H1 (cell line): ENCODE results near the gene IL1RAPL1. TPM values are rescaled to one million over a fixed set of nuclear protein-coding genes. Genes with fewer than 3 reads are reported as not detected.

ENCODE experiments used
- BACH1 ChIP-seq: IDR thresholded peaks from 2 replicates; pipeline ENCODE4 v1.6.1; 2012; ENCODE audit warnings: low read length, improper control_type of control experiment
- BCL11A ChIP-seq, 2 experiments: IDR thresholded peaks; one replicate each; pipeline ENCODE4 v1.6.1; 2011; ENCODE audit warnings: low read depth in 2 of 2, low read length in 2 of 2, mild to moderate bottlenecking in 2 of 2
- CTBP2 ChIP-seq: IDR thresholded peaks from 2 replicates; pipeline ENCODE4 v1.7.0; 2011; ENCODE audit warnings: borderline replicate concordance, mild to moderate bottlenecking, moderate library complexity, mixed read lengths, low read length; ENCODE audit not compliant: insufficient read depth, insufficient read length
- KDM1A ChIP-seq: fragments of 200-600, 300-600 bp; sonication (generic); IDR thresholded peaks from 2 replicates; pipeline ENCODE4 v1.7.1; 2016; ENCODE audit warnings: mild to moderate bottlenecking, low read length, borderline replicate concordance
- RBBP5 ChIP-seq: IDR thresholded peaks from 2 replicates; pipeline ENCODE4 v1.7.1; 2012; ENCODE audit warnings: low read depth, mild to moderate bottlenecking, inconsistent platforms, low read length, moderate library complexity, borderline replicate concordance
- SAP30 ChIP-seq: fragments of 300-600 bp; sonication (generic); IDR thresholded peaks from 2 replicates; pipeline ENCODE4 v1.7.1; 2012; ENCODE audit warnings: low read length, moderate library complexity, mild to moderate bottlenecking, inconsistent platforms; ENCODE audit not compliant: insufficient read depth, insufficient replicate concordance
- SP2 ChIP-seq: IDR thresholded peaks from 2 replicates; pipeline ENCODE4 v1.6.1; 2012; ENCODE audit warnings: mild to moderate bottlenecking, low read length, inconsistent platforms
- SP4 ChIP-seq: IDR thresholded peaks from 2 replicates; pipeline ENCODE4 v1.6.1; 2012; ENCODE audit warnings: low read length, inconsistent platforms
- polyA plus RNA-seq, 7 experiments: library from polyadenylated mRNA; depleted of rRNA in 3 of 7; stranded (reverse) in 5 of 7; unstranded in 2 of 7; fragments of >200 nt in 5 of 7; fragments of 200-250 nt in 2 of 7; gene quantifications; 1 replicate in 5 of 7; 2 replicates in 1 of 7; 4 replicates in 1 of 7; pipeline versions ENCODE4 v1.2.1 to v1.2.3, GENCODE V29; 2011 to 2013; ENCODE audit warnings: missing spikeins in 2 of 7, mixed read lengths in 2 of 7
- total RNA-seq: library from RNA; stranded (reverse); fragmentation: NEBNext Ultra II Directional; extraction: Animal tissue kit (Norgen Biotek cat#: 25700); gene quantifications from 2 replicates; pipeline ENCODE4 v1.2.1, GENCODE V29; 2021
- TF ChIP-seq, protein P1 (sequence below): fragments of 300-600 bp; sonication (generic); IDR thresholded peaks from 2 replicates; pipeline ENCODE4 v1.7.1; 2012; ENCODE audit warnings: low read length, moderate library complexity, mild to moderate bottlenecking, inconsistent platforms; ENCODE audit not compliant: insufficient replicate concordance
- TF ChIP-seq, protein P2 (sequence below): IDR thresholded peaks from 2 replicates; pipeline ENCODE4 v1.6.1; 2012; ENCODE audit warnings: low read length, inconsistent platforms

IL1RAPL1 gene
- total and polyA plus RNA-seq, 2 of the 8 experiments (the other 6 are each of a cell fraction or from before 2014, with no cell fraction given), result 0.11 to 0.35 TPM

DNA sequence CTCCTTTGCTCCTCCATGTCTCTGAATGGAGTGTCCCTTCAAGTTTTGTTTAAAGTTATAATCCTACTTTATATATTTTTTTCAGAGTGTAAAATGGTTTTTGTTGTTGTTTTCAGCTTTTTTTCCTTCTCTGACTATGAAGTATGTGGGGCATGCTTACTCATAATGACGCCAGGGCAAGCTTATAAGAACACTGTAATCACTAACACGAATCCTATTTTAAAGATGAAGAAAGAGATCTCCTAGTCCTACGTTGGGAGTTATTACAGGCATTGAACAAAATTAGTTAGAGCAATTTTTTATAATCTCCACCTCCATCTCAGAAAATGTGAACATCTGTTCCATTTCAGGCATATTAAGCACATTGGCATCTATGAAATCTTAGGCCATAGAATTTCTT, 1360.0 kb downstream of the IL1RAPL1 start (continued):
- TF ChIP-seq, protein P1, sequence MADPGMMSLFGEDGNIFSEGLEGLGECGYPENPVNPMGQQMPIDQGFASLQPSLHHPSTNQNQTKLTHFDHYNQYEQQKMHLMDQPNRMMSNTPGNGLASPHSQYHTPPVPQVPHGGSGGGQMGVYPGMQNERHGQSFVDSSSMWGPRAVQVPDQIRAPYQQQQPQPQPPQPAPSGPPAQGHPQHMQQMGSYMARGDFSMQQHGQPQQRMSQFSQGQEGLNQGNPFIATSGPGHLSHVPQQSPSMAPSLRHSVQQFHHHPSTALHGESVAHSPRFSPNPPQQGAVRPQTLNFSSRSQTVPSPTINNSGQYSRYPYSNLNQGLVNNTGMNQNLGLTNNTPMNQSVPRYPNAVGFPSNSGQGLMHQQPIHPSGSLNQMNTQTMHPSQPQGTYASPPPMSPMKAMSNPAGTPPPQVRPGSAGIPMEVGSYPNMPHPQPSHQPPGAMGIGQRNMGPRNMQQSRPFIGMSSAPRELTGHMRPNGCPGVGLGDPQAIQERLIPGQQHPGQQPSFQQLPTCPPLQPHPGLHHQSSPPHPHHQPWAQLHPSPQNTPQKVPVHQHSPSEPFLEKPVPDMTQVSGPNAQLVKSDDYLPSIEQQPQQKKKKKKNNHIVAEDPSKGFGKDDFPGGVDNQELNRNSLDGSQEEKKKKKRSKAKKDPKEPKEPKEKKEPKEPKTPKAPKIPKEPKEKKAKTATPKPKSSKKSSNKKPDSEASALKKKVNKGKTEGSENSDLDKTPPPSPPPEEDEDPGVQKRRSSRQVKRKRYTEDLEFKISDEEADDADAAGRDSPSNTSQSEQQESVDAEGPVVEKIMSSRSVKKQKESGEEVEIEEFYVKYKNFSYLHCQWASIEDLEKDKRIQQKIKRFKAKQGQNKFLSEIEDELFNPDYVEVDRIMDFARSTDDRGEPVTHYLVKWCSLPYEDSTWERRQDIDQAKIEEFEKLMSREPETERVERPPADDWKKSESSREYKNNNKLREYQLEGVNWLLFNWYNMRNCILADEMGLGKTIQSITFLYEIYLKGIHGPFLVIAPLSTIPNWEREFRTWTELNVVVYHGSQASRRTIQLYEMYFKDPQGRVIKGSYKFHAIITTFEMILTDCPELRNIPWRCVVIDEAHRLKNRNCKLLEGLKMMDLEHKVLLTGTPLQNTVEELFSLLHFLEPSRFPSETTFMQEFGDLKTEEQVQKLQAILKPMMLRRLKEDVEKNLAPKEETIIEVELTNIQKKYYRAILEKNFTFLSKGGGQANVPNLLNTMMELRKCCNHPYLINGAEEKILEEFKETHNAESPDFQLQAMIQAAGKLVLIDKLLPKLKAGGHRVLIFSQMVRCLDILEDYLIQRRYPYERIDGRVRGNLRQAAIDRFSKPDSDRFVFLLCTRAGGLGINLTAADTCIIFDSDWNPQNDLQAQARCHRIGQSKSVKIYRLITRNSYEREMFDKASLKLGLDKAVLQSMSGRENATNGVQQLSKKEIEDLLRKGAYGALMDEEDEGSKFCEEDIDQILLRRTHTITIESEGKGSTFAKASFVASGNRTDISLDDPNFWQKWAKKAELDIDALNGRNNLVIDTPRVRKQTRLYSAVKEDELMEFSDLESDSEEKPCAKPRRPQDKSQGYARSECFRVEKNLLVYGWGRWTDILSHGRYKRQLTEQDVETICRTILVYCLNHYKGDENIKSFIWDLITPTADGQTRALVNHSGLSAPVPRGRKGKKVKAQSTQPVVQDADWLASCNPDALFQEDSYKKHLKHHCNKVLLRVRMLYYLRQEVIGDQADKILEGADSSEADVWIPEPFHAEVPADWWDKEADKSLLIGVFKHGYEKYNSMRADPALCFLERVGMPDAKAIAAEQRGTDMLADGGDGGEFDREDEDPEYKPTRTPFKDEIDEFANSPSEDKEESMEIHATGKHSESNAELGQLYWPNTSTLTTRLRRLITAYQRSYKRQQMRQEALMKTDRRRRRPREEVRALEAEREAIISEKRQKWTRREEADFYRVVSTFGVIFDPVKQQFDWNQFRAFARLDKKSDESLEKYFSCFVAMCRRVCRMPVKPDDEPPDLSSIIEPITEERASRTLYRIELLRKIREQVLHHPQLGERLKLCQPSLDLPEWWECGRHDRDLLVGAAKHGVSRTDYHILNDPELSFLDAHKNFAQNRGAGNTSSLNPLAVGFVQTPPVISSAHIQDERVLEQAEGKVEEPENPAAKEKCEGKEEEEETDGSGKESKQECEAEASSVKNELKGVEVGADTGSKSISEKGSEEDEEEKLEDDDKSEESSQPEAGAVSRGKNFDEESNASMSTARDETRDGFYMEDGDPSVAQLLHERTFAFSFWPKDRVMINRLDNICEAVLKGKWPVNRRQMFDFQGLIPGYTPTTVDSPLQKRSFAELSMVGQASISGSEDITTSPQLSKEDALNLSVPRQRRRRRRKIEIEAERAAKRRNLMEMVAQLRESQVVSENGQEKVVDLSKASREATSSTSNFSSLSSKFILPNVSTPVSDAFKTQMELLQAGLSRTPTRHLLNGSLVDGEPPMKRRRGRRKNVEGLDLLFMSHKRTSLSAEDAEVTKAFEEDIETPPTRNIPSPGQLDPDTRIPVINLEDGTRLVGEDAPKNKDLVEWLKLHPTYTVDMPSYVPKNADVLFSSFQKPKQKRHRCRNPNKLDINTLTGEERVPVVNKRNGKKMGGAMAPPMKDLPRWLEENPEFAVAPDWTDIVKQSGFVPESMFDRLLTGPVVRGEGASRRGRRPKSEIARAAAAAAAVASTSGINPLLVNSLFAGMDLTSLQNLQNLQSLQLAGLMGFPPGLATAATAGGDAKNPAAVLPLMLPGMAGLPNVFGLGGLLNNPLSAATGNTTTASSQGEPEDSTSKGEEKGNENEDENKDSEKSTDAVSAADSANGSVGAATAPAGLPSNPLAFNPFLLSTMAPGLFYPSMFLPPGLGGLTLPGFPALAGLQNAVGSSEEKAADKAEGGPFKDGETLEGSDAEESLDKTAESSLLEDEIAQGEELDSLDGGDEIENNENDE, result no peak
- TF ChIP-seq BACH1 (no peak), RBBP5 (no peak), KDM1A (no peak), SP4 (no peak), BCL11A (IDR thresholded peaks at IDR 0.05; ENCODE audit: low read depth in 2 of 2, low read length in 2 of 2) (no peak), SAP30 (no peak), CTBP2 (no peak), SP2 (no peak)
- TF ChIP-seq, protein P2, sequence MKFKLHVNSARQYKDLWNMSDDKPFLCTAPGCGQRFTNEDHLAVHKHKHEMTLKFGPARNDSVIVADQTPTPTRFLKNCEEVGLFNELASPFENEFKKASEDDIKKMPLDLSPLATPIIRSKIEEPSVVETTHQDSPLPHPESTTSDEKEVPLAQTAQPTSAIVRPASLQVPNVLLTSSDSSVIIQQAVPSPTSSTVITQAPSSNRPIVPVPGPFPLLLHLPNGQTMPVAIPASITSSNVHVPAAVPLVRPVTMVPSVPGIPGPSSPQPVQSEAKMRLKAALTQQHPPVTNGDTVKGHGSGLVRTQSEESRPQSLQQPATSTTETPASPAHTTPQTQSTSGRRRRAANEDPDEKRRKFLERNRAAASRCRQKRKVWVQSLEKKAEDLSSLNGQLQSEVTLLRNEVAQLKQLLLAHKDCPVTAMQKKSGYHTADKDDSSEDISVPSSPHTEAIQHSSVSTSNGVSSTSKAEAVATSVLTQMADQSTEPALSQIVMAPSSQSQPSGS, result no peak
